HepG2 (cell line): Measurements from ENCODE around the gene DTNB. TPM values are rescaled to one million over a fixed set of nuclear protein-coding genes. Genes with fewer than 3 reads are reported as not detected.

Experiments used
- ARNT2 ChIP-seq: sonication (generic); formaldehyde crosslinking; IDR thresholded peaks from 2 replicates; pipeline ENCODE4 v1.8.0; 2022; ENCODE audit warnings: mild to moderate bottlenecking, low read depth, missing genetic modification reagents, moderate library complexity
- DNMT1 ChIP-seq: sonication (generic); formaldehyde crosslinking; IDR thresholded peaks from 2 replicates; pipeline ENCODE4 v1.5.1; 2020; ENCODE audit warnings: mild to moderate bottlenecking, missing genetic modification reagents
- HNRNPH1 ChIP-seq: fragments of 200-400 bp; formaldehyde crosslinking; optimal IDR thresholded peaks from 2 replicates; pipeline ENCODE3; 2017; ENCODE audit warnings: mild to moderate bottlenecking, low read depth, low read length
- HOXA3 ChIP-seq: sonication (generic); formaldehyde crosslinking; IDR thresholded peaks from 2 replicates; pipeline ENCODE4 v1.5.0; 2020; ENCODE audit warnings: missing genetic modification reagents
- KAT2B ChIP-seq: fragments of 150-350 bp; IDR thresholded peaks from 2 replicates; pipeline ENCODE4 v1.6.1; 2014; ENCODE audit warnings: low read depth, low read length, borderline replicate concordance
- NBN ChIP-seq: fragments of 450-650 bp; conservative IDR thresholded peaks from 2 replicates; pipeline ENCODE4 v1.6.1; 2017
- NR2F2 ChIP-seq: IDR thresholded peaks from 2 replicates; pipeline ENCODE4 v1.6.1; 2012; ENCODE audit warnings: low read depth, inconsistent platforms, borderline replicate concordance
- SP140L ChIP-seq: sonication (generic); formaldehyde crosslinking; IDR thresholded peaks from 2 replicates; pipeline ENCODE4 v1.4.0; 2020; ENCODE audit warnings: missing genetic modification reagents, borderline replicate concordance
- TAF15 ChIP-seq: fragments of 200-400 bp; formaldehyde crosslinking; IDR thresholded peaks from one replicate; pipeline ENCODE4 v1.6.1; 2018; ENCODE audit warnings: mild to moderate bottlenecking, low read depth, low read length; ENCODE audit not compliant: poor library complexity, severe bottlenecking
- TCF7 ChIP-seq: sonication (generic); IDR thresholded peaks from 2 replicates; pipeline ENCODE4 v1.6.1; 2016; ENCODE audit warnings: antibody characterized with exemption, low read depth
- TEAD3 ChIP-seq: optimal IDR thresholded peaks from 2 replicates; pipeline ENCODE3; 2016; ENCODE audit warnings: borderline replicate concordance
- TFDP2 ChIP-seq: sonication (generic); formaldehyde crosslinking; IDR thresholded peaks from 2 replicates; pipeline ENCODE4 v1.4.0; 2020; ENCODE audit warnings: missing genetic modification reagents
- THYN1 ChIP-seq: sonication (generic); formaldehyde crosslinking; IDR thresholded peaks from 2 replicates; pipeline ENCODE4 v1.8.1; 2023; ENCODE audit warnings: low read depth, mild to moderate bottlenecking, moderate library complexity, missing genetic modification reagents, borderline replicate concordance
- ZBTB4 ChIP-seq: sonication (generic); formaldehyde crosslinking; IDR thresholded peaks from 2 replicates; pipeline ENCODE4 v1.4.0; 2020; ENCODE audit warnings: missing genetic modification reagents, mild to moderate bottlenecking, borderline replicate concordance
- ZFP62 ChIP-seq: sonication (generic); formaldehyde crosslinking; IDR thresholded peaks from 2 replicates; pipeline ENCODE4 v1.4.0; 2020; ENCODE audit warnings: missing genetic modification reagents
- ZNF101 ChIP-seq: sonication (generic); formaldehyde crosslinking; IDR thresholded peaks from 2 replicates; pipeline ENCODE4 v1.4.0; 2020; ENCODE audit warnings: mild to moderate bottlenecking, low read depth, missing genetic modification reagents, borderline replicate concordance
- ZNF569 ChIP-seq: sonication (generic); formaldehyde crosslinking; IDR thresholded peaks from 2 replicates; pipeline ENCODE4 v1.5.0; 2020; ENCODE audit warnings: mild to moderate bottlenecking, missing genetic modification reagents, moderate library complexity, borderline replicate concordance
- ZNF703 ChIP-seq: sonication (generic); formaldehyde crosslinking; IDR thresholded peaks from 2 replicates; pipeline ENCODE4 v1.5.1; 2020; ENCODE audit warnings: missing genetic modification reagents, mild to moderate bottlenecking, moderate library complexity, borderline replicate concordance
- ZNF747 ChIP-seq: sonication (generic); formaldehyde crosslinking; IDR thresholded peaks from 2 replicates; pipeline ENCODE4 v1.8.1; 2023; ENCODE audit warnings: missing genetic modification reagents, mild to moderate bottlenecking, borderline replicate concordance
- ZNF781 ChIP-seq: sonication (generic); formaldehyde crosslinking; IDR thresholded peaks from 2 replicates; pipeline ENCODE4 v1.5.1; 2020; ENCODE audit warnings: borderline replicate concordance, mild to moderate bottlenecking, missing genetic modification reagents; ENCODE audit errors: not compliant biosample characterization
- ZSCAN25 ChIP-seq: sonication (generic); formaldehyde crosslinking; IDR thresholded peaks from 2 replicates; pipeline ENCODE4 v1.8.0; 2022; ENCODE audit warnings: mild to moderate bottlenecking, missing genetic modification reagents
- polyA plus RNA-seq, 8 experiments: library from polyadenylated mRNA; depleted of rRNA in 3 of 8; stranded (reverse) in 7 of 8; unstranded in 1 of 8; fragments of >200 nt; fragmentation: Illumina TruSeq in 4 of 8; extraction: Trizol in 4 of 8; gene quantifications; 2 replicates each; pipeline versions ENCODE4 v1.2.1 to v1.2.3, GENCODE V29; 2011 to 2016; ENCODE audit warnings: low read depth in 4 of 8, missing spikeins in 1 of 8, mixed read lengths in 1 of 8; ENCODE audit not compliant: insufficient read depth in 1 of 8
- total RNA-seq, 5 experiments: library from RNA; depleted of rRNA; stranded (reverse); fragments of >200 nt; fragmentation: Illumina TruSeq; extraction: Trizol; gene quantifications; 2 replicates each; pipeline ENCODE4 v1.2.3, GENCODE V29; 2016; ENCODE audit warnings: low read depth in 1 of 5
- TF ChIP-seq, protein P1 (sequence below): sonication (generic); formaldehyde crosslinking; IDR thresholded peaks from 2 replicates; pipeline ENCODE4 v1.4.0; 2020; ENCODE audit warnings: missing genetic modification reagents

Gene DTNB
- total and polyA plus RNA-seq, 2 of the 13 experiments (the other 11 are each of a cell fraction or from before 2014, with no cell fraction given): 14.4 to 23.9 TPM

GRCh38 chr2:25673300-25674076 lies at the start of gene DTNB (continued):
- TF ChIP-seq ZBTB4 (peak; percentile 55; the same call in 1 of the 2 replicates), SP140L (CRISPR knock-in tag) (no peak), ZSCAN25 (CRISPR knock-in tag) (peak; percentile 32; the same call in 1 of the 2 replicates), ZNF781 (CRISPR knock-in tag) (peak; percentile 78), NR2F2 (no peak; the same call in 1 of the 2 replicates), TCF7 (no peak), ZNF747 (CRISPR knock-in tag) (no peak), ZNF569 (CRISPR knock-in tag) (no peak), TEAD3 (no peak), KAT2B (no peak), NBN (no peak), ZNF101 (CRISPR knock-in tag) (no peak), TFDP2 (CRISPR knock-in tag) (peak; percentile 84), DNMT1 (CRISPR knock-in tag) (no peak), THYN1 (CRISPR knock-in tag) (no peak), ZNF703 (CRISPR knock-in tag) (no peak), HNRNPH1 (no peak), ARNT2 (CRISPR knock-in tag) (peak; percentile 88), TAF15 (no peak), HOXA3 (CRISPR knock-in tag) (peak; percentile 60), ZFP62 (CRISPR knock-in tag) (no peak)
- TF ChIP-seq, protein P1, sequence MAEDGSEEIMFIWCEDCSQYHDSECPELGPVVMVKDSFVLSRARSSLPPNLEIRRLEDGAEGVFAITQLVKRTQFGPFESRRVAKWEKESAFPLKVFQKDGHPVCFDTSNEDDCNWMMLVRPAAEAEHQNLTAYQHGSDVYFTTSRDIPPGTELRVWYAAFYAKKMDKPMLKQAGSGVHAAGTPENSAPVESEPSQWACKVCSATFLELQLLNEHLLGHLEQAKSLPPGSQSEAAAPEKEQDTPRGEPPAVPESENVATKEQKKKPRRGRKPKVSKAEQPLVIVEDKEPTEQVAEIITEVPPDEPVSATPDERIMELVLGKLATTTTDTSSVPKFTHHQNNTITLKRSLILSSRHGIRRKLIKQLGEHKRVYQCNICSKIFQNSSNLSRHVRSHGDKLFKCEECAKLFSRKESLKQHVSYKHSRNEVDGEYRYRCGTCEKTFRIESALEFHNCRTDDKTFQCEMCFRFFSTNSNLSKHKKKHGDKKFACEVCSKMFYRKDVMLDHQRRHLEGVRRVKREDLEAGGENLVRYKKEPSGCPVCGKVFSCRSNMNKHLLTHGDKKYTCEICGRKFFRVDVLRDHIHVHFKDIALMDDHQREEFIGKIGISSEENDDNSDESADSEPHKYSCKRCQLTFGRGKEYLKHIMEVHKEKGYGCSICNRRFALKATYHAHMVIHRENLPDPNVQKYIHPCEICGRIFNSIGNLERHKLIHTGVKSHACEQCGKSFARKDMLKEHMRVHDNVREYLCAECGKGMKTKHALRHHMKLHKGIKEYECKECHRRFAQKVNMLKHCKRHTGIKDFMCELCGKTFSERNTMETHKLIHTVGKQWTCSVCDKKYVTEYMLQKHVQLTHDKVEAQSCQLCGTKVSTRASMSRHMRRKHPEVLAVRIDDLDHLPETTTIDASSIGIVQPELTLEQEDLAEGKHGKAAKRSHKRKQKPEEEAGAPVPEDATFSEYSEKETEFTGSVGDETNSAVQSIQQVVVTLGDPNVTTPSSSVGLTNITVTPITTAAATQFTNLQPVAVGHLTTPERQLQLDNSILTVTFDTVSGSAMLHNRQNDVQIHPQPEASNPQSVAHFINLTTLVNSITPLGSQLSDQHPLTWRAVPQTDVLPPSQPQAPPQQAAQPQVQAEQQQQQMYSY (CRISPR knock-in tag): no peak
